GM18517 (cell line): ENCODE data around the gene SETDB1.
"Not testable (repeated sequence)": the region's sequence is repeated elsewhere in the genome, so short reads cannot be mapped to it uniquely, and the experiment has no call there.

ENCODE experiments used
- ATAC-seq: cut with Tn5 transposase; IDR thresholded peaks from one replicate; pipeline ENCODE4 v1.9.1; 2021; ENCODE audit warnings: mild to moderate bottlenecking, moderate library complexity; ENCODE audit not compliant: unreplicated experiment

The SETDB1 gene

DNA sequence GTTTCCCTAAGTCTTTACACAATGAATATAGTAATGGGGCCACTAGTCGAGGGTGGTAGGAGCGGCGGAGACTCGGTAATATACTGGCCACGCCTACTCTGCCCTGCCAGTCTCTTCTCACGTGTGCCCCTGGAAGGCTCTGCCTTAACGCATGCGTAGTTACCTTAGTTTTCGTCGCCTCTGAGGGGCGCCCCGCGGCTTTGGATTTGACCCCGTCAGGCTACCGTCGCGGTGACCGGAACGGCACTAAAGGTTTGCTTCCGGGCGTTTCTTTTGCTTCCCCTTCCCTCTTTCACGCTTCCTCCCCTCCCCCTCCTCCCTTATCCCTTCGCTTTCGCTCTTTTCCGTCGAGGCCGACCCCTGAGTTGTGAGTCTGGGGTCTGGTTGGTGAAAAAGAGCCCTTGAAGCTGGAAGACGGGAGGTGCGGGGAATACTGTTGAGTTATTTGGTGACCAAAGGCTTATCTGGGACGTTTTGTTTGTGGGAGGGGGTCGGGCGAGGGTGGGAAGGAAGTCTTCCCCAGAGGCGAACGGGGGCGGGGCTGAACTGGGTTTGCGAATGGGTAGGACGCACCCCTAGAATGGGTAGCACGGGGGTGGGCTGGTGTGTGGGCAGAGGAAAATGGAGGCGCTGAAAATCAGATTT lies at the start of gene SETDB1:
TSS of gene SETDB1 (plus strand) at position 267 of the 645 bp plus-strand sequence. CDS start 1,352 bp downstream, outside the sequence.
- ATAC-seq = peak; percentile 89

DNA sequence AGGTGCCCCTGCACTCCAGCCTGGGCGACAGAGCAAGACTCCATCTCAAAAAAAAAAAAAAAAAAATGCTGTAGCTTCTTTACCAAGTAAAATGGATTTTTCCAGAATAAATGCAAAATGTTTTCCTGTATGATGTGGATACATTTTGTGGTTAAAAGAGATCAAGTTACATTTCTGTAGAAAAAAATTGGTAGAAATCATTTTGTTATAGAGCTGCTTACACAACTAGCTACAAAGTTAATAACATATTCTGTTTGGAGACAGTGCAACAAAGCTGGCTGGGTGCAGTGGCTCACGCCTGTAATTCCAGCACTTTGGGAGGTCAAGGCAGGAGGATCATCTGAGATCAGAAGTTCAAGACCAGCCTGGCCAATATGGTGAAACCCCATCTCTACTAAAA lies 47.2 kb upstream of the SETDB1 start:
- ATAC-seq = not testable (repeated sequence)

DNA sequence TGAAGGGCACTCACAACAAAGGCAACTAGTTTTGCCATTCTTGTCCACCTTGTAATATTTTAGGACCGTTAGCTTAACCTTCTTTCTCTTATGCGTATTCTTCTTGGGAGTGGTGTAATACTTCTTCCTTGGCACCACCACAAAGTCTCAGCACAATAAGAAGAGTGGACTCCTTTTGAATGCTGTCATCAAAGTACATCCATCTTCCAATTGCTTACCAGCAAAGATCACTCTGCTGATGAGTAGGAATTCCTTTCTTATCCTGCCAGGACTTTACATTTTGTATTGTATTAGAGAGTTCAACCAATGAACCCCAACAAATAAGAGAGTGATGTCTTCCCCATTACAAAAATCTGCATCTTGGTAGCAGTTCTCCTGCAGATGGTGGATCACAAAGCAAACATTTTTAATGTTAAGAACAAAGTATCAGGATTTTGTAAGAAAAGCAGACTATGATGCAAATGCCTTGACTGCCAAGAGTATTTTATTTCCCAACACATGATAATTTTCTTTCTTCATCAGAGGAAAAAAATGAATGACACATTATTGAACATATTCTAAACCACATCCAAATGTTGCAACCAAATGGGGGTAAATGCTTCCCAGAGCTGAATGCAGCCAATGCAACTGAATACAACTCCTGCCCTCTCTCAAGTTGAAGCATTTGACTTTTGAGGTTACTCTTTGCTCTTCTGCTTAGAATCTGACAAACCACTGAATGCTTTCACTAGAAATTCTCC lies 44.7 kb upstream of the SETDB1 start:
- ATAC-seq = no peak

DNA sequence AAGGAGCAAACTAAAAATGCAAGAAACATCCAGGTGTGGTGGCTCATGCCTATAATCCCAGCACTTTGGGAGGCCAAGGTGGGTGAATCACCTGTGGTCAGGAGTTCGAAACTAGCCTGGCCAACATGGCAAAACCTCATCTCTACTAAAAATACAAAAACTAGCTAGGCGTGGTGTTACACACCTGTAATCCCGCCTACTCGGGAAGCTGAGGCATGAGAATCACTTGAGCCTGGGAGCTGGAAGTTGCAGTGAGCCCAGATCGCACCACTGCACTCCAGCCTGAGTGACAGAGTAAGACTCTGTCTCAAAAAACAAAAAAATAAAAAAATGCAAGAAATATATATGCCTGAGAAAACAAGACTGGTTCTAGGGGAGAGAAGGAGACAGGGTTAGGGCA lies 43.0 kb upstream of the SETDB1 start:
- not testable (repeated sequence) for ATAC-seq

DNA sequence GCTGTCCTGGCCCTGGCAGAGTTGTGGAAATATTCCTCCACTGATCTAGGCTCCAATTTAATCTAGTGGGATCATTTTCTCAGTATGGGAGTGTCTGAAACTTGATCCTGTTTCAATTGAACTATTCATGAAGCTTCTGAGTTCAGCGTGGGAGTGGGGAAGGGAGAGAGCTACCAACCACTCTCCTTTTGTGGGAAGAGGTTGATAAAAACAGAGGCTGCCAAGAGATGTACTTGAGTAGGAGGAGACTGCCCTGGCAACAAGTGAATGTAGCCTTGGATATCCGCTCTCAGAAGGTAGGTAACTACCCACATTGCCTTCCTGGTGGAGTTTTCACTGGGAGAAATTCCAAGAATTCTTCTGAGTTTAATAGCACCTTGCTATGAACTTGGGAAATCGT lies 39.1 kb upstream of the SETDB1 start, which contains the start of gene CTXND2:
TSS of gene CTXND2 (plus strand) at position 119 of the 400 bp plus-strand sequence. CDS start 25,179 bp downstream, outside the sequence.
- no peak for ATAC-seq

DNA sequence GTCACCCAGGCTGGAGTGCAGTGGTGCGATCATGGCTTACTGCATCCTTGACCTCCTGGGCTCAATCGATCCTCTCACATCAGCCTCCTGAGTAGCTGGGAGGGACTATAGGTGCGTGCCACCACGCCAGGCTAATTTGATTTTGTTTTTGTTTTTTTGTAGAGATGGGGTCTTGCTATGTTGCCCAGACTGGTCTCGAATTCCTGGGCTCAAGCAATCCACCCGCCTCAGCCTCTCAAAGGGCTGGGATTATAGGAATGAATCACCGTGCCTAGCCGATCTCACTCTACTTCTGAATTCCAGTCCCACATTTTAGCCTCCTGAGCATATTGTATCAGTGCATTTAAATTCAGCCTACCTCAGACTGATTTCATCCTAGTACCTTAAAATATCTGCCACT lies 37.4 kb upstream of the SETDB1 start:
- ATAC-seq = no peak

DNA sequence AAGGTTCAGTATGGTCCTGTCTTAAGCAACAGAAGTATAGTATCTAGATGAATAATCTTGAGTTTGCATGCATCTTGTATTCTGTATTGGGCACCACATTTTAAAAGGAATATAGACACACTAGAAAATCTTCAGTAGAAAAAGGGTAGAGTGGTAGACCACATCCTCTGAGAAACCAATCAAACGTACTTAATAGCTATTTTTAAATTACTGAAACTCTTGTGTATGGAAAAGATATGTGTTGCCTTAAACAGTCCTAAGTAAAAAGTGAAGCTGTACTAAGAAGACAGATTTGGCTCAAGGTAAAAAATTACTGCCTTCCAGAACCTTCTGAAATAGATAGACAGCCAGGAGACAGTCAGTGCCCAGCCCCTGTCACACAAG lies 36.1 kb upstream of the SETDB1 start:
- ATAC-seq = peak; percentile 60

DNA sequence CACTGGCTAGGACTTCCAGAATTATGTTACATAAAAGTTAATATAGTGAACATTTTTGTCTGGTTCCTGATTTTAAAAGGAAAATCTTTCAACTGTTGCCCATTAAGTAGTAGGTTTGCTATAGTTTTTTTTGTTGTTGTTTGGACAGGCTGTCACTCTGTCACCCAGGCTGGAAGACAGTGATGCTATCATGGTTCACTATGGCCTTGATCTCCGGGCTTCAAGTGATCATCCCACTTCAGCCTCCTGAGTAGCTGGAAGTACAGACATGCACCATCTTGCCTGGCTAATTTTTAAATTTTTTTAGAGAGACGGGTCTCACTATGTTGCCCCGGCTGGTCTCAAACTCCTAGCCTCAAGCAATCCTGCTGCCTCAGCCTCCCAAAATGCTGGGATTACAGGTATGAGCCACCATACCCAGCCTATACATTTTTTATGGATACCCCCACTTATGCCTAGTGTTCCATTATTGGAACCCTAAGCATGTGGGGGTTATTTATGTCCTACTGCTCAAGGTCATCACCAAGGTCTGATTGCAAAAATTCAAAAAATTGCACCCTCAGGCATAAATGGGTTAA lies 32.7 kb upstream of the SETDB1 start:
- no peak for ATAC-seq

DNA sequence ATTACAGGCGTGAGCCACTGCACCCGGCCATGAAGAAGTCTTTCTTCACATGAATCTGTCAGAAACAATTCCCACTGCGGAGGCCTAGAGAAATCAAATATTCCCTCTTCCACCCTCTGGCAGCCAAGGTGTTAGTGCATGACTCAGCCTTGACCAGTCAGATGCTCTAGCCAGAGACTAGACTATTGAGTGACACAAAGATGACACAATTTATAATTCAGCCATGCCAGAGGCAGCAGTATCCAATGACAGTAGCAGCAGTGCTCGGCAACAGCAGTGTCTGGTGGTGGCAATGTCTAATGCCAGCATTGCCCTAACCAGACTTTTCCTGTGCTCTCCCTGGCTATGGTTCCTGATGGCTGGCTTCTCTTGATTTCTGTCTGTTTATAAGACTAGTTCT lies 30.5 kb upstream of the SETDB1 start:
- no peak for ATAC-seq

DNA sequence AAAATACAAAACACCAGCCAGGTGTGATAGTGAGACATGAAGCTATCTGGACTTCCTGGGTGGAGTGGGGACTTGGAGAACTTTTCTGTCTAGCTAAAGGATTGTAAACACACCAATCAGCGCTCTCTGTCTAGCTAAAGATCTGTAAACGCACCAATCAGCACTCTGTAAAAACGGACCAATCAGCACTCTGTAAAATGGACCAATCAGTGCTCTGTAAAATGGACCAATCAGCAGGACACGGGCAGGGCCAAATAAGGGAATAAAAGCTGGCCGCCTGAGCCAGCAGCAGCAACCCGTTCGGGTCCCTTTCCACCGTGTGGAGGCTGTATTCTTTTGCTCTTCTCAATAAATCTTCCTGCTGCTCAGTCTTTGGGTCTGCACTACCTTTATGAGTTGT lies 26.4 kb upstream of the SETDB1 start:
- ATAC-seq = not testable (repeated sequence)

DNA sequence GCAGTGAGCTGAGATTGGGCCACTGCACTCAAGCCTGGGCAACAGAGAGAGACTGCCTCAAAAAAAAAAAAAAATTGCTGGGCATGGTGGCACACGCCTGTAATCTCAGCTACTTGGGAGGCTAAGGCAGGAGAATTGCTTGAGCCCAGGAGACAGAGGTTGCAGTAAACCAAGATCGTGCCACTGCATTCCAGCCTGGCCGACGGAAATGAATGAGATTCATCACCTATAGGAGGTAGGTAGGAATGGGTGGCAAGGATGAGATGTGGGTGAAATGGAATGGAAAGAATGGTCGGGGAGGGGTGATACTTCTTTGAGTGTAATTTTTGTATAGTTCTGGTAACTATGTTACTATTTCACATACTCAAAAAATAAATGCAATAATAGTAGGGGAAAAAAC lies 23.8 kb upstream of the SETDB1 start:
- ATAC-seq = no peak

DNA sequence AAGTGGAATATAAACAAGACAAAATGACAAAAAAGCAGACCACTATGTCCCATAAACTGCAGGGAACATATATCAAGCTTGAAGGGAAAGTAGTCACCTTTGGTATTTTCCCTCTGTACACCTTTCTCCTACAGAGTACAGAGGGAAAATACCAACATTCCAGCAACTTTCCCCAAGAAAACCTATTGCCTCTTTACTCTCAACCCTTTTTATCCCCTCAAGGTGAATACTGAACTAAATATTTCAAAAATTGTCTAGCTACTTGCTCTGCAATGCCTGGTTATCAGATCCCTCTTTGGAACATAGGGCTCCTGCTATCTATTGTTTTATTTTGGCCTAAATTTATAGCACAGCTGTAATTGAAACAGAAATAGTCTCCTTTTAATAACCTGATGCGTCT lies 23.4 kb upstream of the SETDB1 start:
- ATAC-seq = no peak

DNA sequence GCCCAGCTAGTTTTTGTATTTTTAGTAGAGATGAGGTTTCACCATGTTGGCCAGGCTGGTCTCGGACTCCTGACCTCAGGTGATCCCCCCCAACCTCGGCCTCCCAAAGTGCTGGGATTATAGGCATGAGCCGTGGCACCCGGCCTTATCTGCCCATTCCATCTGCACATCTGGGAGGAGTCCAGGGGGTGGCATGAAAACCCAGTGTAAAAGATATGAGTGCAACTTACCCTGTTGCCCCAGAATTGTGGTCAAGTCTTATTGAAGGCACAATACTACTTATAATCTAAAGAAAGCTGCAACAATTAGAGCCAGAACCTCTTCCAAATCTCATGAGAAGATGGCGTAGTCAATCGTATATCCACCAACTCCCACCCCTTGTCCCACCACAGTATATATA lies 20.9 kb upstream of the SETDB1 start:
- no peak for ATAC-seq

DNA sequence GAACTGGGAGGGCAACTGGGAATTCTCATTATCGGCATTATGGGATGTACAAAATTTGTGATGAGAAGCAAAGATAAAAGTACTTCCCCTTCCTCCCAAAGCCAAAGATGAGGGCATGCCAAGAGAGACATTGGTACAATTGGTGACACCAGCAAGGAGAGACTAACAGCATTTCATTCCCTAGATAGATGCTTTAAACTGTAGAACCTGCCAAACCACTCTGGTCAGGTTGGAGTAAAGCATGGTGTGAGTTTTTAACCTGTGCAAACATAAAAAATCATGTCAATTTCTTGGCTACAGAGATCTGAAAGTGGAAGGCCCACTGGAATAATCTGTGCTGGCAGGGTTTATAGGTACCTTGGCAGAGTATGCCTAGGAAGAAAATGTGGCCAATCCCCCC lies 19.8 kb upstream of the SETDB1 start:
- ATAC-seq = no peak

DNA sequence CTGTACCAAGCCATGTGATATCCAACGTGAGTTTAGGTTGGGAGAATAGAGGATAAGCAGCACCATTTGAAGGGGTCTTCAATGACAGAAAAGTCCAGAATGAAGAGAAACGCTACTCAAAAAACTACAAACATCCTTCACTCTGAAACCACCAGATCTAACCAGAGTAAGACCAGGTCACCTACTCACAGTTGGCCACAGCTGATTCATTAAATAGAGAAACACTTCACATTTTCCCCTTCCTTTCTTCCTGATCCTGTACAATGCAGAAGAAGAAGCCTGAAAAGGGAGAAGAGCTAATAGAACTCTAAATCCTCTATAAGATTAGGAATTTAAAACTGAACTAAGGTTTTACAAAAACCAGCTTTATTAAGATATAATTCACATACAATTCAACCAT lies 19.4 kb upstream of the SETDB1 start:
- no peak for ATAC-seq

DNA sequence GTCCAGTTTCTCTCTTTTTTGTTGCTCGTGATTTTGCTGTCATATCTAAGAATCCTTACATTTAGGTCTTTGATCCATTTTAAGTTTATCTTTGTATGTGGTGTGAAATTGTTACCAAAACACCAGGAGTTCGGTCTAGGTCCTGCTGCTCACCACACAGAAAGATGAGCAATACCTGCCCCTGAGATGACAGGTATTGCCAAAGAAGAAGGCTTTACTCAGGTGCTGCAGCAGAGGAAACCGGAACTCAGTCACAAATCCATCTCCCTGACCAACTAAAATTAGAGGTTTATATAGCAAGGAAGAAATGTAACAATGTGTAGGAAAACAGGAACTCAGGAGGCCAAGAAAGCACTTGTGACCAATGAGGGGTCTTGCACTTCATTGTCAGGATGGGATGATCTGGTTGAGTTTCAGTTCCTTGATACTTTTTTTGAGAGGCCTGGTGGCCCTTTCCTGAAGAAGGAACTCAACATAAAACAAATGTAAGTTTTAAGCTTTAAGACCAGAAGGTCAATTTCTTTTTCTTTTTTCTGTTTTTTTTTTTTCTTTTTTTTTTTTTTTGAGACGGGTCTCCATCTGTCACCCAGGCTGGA lies 16.5 kb upstream of the SETDB1 start:
- no peak for ATAC-seq

DNA sequence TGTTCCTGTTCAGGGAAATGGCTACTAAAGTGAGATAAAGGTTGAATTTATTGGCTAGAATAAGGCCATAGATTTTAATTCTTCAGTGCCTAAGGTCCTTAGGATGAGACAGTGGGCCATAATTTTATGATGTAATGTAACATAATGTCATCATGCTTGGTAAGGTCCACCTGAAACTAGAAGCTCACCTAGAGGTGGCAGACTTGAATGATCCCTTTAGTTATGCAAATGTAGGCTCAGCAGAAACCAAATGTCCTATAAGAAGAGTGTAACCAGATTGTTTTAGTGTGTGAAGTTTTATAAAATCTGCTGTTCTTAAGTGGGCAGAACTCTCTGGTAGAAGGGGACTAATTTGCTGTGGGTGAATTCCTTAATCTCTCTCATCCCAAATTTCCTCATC lies 13.5 kb upstream of the SETDB1 start:
- ATAC-seq = no peak

DNA sequence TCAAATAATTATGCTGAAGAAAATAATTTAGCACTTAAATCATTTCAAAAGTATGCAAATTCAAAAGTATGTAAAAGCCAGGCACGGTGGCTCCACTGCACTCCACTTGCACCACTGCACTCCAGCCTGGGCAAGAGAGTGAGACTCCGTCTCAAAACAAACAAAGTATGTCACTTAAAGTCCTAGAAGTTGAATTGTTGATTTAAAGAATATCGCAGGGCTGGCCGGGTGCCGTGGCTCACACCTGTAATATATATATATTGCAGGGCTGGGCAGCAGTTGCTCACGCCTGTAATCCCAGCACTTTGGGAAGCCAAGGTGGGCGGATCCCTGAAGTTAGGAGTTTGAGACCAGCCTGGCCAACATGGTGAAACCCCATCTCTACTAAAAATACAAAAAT lies 8.8 kb upstream of the SETDB1 start:
- no peak for ATAC-seq

DNA sequence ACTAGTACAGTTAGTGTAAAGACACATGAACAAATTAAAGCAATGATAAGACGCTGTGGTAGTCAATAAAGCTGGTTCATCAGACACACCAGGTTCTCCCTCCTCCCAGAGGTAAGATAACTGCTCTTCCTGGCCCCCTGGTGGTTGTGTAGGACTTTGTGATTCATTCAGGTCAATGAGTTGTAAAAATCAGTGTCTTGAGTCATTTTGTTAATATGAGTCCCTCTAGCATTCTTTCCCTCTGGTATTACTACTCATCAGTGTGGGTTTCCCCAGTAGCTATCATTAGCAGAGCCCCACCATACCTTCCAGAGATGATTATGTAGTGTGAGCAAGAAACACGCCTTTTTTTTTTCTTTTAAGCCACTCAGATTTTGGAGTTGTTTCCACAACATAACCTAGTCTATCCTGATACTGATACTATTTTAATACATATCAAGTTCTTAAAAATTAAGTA lies 3.6 kb upstream of the SETDB1 start:
- peak; percentile 53 for ATAC-seq

DNA sequence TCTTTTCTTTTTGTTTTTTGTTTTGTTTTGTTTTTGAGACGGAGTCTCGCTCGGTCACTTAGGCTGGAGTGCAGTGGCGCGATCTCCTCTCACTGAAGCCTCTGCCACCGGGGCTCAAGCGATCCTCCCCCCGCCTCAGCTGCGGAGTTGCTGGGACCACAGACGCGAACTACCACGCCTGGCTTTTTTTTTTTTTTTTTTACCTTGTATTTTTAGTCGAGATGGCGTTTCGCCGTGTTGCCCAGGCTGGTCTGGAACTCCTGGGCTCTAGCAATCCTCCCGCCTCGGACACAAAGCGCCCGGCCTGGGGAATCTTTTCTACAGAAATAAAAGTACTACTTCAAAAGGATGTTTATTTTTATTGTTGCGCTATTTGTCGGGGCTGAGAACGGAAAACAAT lies 1.1 kb upstream of the SETDB1 start:
- ATAC-seq = no peak

DNA sequence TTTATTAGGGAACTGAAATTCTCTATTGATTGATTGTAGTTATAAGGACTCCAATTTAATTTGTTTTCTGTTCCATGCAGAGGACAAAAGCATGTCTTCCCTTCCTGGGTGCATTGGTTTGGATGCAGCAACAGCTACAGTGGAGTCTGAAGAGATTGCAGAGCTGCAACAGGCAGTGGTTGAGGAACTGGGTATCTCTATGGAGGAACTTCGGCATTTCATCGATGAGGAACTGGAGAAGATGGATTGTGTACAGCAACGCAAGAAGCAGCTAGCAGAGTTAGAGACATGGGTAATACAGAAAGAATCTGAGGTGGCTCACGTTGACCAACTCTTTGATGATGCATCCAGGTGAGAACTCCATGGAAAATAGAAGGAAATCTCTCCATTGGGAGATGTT lies 1.5 kb downstream of the SETDB1 start:
- no peak for ATAC-seq

DNA sequence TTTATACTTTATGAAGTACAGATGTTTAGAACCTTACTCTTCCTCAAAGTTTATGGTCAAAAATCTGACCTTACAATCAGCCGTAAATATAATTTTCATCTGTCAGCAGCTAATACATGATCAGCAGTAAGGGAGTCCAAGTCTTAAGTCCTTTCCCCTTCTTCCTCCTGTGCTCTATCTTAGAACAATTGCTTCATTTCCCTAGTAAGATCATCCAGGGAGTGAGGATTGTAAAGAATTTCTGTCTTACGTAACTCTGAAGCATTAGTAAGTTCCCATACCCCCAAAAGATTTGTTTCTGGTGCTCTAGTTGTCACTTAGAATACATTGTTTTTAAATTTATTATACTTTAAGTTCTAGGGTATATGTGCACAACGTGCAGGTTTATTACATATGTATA lies 2.1 kb downstream of the SETDB1 start:
- no peak for ATAC-seq
